ENCODE measurements around the gene PRSS2.
"Not testable (repeated sequence)": the region's sequence is repeated elsewhere in the genome, so short reads cannot be mapped to it uniquely, and the experiment has no call there.

PRSS2 gene

DNA sequence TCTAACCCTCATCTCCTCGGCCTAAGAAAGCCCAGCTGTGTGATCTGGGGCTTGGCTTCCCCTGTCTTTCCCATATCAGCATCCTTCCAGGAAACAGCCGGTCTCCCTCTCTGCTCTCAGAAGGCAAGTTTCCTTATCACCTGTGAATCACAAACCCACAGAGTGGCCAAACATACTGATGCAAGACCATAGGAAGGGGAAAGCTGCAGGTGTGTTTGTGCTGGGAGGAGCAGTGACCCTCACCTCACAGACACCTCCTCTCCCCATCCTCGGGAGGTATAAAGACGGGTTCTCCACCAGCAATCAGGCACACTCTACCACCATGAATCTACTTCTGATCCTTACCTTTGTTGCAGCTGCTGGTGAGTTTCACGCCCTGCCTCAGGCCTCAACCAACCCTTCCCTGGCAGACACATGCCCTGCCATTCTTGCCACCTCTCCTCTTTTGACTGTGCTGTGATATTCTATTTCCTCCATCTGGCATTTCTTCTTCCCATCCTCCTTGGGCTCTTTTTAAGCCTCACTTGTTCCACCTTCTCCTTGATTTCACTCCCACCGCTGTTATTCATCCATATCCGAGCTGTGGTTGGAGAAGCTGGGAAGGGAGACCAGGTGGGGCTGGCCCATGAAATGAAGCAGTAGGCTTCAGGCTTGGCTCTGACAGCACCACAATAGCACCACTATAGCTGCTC, at the start of gene PRSS2:
Gene PRSS2, plus strand, starts transcription at position 310 of the 692 bp plus-strand sequence. Its CDS starts 13 bp downstream, at position 323.
- no peak for DNase-seq

DNA sequence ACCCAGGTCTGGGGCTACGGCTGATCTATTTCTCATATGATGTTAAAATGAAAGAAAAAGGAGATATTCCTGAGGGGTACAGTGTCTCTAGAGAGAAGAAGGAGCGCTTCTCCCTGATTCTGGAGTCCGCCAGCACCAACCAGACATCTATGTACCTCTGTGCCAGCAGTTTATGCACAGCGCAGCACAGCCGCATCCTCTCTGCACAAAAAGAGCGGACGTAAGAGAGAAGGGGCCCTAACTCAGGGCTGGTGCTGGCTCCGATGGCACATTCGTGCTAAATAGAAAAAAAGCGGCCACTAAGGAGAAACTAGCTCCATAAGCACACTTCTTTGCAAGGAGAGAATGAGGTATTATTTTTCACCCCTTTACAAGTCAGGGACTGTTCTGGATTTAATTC, 49.8 kb upstream of the PRSS2 start:
- DNase-seq = no peak

DNA sequence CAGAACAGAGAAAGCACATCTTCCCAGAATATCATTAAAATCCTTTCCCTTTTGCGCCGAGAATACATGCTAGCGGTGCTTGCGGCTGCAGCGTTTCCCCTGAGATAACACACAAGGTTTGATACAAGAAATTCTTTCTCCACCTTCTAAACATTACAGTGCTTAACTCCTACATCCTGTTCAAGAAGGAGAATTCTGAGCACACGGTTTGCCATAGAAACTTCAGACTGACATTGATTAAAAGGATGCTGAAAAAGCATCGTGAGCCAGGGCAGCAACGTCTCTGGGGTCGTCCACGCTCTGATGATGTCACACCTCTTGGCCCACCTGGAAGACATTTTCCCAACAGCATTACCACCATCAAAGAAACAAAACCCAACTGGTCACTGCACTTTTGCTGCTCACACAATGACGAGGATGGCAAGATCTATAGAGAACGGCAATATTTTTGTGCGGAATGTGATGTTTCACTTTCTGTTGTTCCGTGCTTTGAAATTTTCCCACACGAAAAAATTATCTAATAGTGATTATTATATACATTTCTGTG, 48.4 kb upstream of the PRSS2 start:
- no peak for DNase-seq

DNA sequence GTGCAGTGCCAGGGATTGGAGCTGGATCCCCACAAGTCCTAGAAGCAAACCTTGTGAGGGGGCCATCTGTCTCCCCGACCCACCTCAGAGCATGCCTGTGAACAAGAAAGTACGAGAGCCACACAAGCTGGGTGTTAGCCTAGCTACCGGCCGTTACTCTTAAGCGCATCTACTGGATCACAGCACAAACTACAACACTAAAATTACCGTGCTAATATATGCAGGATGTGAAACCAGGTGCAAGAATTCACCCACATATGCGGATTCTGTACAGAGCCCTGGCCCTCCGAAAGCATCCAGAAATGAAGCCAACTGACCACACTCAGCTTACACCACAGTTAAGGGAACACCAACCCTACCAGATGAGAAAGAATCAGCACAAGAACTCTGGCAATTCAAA, 37.5 kb upstream of the PRSS2 start:
- DNase-seq = no peak

DNA sequence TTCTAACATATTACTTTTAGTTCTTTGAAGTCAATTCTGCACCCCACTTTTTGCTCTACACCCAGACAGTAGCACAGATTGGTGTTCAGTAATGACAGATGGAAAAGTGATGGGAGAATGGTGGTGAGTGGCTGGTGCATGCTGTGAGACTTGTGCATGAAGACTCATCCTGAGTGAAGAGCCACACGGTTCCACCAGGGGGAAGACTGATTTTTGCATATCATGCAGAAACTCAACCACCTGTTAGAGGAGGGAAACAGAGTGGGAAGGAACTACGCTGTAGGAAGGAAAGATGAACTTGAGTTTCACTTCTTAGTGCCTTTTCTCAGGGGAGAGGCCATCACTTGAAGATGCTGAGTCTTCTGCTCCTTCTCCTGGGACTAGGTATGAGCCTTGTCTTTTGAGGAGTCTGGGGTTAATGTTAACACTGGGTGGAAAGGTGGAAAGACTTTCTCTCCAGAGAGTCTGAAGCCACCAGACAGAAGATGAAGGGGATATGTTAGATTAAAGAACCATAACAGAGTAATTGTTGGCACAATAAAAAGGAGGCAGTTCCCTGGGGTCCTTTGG, 30.8 kb upstream of the PRSS2 start:
- no peak for DNase-seq

DNA sequence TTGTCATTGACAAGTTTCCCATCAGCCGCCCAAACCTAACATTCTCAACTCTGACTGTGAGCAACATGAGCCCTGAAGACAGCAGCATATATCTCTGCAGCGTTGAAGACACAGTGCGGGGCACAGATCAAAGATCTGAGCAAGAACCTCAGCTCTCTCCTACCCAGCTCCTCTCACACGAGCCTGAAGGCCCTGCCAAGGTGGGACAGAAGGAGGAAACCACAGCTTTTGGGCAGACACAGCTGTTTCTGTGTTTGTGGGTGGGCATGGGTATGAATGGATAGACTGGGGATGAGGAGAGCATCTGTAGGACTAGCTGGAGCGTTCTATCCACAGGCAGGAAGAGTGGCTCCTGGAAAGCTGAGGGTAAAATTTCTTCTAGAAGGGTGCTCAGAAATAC, 30.0 kb upstream of the PRSS2 start:
- DNase-seq = no peak

DNA sequence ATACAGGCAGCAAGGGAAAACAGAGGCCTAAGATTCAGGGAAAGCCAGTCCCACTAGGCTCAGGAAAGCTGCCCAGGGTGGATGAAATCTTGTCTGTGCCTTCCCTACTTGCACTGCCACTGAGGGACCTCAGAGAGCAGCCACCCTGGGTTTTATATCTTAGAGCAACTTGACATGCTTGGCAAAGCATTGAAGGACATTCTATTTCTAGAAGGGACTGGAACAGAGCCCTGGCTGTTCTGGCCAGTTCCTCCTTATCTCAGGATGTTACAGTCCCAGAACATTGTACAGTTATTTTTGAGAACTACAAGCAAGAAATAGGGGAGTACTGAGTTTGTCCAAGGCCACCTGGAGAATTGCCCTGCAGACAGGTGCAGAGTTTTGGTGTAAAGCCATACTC, 28.8 kb upstream of the PRSS2 start:
- not testable (repeated sequence) for DNase-seq

DNA sequence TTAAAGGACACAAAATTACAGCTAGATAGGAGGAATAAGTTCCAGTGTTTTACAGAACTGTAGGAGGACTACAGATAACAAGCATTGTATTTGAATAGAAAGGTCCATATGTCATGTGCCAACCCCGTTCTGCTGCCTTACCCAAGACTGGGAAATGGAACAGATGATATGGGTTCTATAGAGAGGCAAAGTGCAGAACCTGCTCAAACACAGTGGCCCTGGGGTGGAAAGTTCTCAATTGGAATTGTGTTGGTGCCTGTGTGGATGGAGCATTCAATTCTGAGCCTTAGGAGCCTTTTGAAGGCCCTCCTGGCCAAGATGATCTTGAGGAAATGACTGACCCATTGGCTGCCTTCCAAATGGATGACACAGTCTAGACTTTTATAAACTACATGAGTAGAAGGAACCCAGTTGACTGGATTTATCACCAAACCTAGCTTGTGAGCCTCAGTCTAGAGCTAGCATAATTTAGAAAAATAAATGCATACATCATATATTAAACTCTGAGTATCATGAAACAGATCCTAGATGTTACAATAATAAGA, 25.6 kb upstream of the PRSS2 start:
- DNase-seq = no peak

DNA sequence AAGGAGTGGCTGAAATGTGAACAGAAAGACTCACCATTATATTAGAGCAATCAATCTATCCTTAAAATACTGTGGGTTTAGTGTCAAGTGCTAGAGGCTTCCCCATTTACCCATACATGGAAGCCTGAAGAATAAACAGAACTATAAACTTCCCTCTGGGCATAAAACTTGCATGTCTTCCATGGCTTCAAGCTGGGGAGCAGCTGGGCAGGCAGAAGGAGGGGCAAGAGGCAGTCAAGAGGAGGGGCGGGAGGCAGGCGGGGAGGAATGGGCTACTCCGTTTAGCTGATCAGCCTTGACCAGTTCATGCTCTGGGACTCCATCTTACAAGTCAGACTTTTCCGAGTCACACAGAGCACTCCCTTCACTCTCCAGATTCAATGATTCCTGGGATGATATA, 25.0 kb upstream of the PRSS2 start:
- no peak for DNase-seq

DNA sequence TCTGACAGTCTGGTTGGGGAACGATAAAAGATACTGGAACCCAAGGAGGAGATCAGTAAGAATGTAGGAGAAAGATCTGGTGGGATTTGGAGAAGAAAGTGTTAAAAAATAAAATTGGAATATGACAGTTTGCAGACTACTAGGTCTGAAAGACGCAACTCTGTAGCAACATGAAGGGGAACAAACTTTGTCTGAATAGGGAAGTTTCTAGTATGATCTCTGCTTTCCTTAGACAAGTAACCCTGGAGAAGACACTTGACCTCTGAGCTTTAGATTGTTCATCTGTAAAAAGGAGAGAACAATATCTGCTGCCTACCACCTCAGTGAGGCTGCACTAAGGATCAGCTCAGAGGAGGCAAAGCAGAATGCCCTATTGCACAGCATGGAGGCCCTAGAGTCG, 24.5 kb upstream of the PRSS2 start:
- DNase-seq = no peak

DNA sequence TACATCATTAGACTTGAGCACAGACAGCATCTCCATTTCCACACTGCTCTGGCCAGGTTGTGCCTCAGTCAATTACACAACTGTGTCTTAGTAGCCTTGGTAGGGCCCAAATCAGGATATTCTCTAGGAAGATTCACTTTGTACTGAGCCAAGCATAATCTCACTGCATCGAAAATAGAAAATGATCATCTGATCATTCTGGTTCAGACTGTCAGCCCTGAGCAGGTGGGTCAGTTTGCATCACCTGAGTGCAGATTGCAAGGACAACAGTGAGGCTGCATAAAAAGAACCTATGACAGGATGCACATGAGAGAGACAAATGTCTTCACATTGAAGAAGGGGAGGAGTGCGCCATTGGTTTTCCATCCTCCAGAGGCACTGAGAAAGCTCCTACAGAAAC, 22.4 kb upstream of the PRSS2 start:
- not testable (repeated sequence) for DNase-seq

DNA sequence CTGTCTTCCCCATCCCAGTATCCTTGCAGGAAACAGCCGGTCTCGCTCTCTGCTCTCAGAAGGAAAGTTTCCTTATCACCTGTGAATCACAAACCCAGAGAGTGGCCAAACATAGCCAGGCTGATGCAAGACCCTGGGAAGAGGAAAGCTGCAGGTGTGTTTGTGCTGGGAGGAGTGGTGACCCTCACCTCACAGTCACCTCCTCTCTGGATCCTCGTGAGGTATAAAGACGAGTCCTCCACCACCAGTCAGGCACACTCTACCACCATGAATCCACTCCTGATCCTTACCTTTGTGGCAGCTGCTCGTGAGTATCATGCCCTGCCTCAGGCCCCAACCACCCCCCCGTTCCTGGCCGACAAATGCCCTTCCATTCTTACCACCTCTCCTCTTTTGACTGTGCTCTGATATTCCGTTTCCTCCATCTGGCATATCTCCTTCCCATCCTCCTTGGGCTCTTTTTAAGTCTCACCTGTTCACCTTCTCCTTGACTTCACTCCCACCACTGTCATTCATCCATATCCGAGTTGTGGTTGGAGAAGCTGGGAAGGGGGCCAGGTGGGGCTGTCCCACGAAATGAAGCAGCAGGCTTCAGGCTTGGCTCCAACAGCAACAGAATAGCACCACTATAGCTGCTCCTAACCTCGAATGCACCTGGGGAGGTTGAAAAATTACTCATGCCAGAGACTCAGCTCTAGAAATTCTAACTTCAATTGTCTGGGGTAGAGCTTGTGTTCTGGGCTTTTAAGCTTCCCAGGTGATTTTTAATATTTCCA, 21.4 kb upstream of the PRSS2 start, which contains the start of gene PRSS1:
Gene PRSS1, plus strand, starts transcription at position 255 of the 776 bp plus-strand sequence. Its CDS starts 13 bp downstream, at position 268.
- DNase-seq = no peak

DNA sequence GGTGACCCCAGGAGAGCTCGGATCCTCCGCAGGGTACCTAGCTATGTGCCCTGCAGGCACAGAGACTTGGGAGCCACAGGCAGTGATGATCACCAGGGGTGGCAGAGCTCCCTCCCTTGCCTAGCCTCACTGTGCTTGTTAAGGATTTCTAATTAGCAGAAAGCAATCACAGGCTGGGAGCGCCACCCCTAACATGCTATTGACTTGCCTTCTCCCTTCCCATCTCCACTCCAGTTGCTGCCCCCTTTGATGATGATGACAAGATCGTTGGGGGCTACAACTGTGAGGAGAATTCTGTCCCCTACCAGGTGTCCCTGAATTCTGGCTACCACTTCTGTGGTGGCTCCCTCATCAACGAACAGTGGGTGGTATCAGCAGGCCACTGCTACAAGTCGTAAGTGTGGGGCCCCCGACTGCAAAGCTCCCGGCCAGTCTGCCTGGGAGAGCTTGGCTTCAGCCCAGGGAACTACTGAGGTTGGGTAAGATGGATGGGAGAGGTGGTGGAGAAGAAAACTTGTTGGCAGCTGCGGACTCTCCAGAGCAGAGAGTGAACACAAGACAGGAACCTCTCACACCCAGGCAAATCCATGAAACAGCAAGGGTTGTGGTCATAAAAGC, 20.3 kb upstream of the PRSS2 start:
- DNase-seq = no peak

DNA sequence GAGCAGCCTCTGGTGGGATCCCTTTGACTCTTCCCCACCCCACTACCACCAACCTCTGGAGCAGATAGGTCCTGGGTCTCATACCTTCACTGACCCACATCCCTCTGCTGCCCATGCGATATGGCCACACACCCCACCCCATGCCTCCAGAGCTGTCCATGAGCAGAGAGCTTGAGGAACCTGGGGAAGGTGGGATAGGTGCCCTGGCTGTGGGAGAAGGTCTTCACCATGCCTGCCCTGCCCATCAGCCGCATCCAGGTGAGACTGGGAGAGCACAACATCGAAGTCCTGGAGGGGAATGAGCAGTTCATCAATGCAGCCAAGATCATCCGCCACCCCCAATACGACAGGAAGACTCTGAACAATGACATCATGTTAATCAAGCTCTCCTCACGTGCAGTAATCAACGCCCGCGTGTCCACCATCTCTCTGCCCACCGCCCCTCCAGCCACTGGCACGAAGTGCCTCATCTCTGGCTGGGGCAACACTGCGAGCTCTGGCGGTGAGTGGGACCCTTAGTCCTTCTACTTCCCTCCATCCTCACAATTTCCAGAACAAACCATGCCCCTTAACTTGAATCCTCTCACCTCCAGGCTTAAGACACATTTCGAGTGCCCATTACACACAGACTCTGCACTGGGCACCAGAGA, 19.1 kb upstream of the PRSS2 start:
- DNase-seq = not testable (repeated sequence)

DNA sequence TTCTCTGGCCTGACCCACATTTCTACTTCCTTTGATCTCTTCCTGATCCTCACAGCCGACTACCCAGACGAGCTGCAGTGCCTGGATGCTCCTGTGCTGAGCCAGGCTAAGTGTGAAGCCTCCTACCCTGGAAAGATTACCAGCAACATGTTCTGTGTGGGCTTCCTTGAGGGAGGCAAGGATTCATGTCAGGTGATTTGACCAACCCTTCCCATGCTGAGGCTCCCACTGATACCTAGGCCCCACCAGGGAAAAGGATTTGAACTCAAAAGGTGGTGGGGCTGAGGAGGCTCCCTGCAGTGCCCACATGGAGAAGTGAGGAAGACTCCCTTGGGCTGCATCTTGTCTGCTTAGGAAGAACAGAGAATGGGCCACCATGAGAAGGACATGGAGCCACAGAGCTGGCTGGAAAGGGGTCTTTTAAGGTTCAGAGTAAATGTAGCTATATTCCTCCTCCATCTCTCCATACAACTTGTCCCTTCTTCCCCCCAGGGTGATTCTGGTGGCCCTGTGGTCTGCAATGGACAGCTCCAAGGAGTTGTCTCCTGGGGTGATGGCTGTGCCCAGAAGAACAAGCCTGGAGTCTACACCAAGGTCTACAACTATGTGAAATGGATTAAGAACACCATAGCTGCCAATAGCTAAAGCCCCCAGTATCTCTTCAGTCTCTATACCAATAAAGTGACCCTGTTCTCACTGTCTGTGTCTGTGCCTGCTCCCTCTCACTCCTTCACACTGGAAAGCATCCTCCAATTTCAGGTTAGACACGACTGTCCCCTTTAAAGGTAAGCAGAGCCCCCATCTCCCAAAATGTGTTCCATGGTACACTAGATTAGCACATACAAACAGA, 18.2 kb upstream of the PRSS2 start:
- DNase-seq = no peak

DNA sequence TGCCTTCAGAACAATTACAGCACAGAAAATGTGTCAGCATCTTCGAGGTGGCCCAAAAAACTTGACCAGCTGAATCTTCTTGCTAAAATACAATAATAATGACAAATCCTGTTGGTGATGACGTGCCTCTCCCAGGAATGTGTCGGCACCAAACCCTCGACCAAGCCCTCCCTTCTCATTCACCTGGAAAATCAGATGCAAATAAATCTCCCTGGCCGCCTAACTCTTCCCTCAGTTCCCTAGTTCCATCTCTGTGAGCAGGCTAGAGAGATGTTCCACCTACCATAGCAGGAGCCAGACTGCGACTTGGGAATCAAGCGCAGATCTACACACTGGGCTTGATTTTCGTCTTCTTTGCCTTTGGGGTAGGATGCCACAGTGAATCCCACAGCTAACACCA, 17.4 kb upstream of the PRSS2 start:
- DNase-seq = no peak

DNA sequence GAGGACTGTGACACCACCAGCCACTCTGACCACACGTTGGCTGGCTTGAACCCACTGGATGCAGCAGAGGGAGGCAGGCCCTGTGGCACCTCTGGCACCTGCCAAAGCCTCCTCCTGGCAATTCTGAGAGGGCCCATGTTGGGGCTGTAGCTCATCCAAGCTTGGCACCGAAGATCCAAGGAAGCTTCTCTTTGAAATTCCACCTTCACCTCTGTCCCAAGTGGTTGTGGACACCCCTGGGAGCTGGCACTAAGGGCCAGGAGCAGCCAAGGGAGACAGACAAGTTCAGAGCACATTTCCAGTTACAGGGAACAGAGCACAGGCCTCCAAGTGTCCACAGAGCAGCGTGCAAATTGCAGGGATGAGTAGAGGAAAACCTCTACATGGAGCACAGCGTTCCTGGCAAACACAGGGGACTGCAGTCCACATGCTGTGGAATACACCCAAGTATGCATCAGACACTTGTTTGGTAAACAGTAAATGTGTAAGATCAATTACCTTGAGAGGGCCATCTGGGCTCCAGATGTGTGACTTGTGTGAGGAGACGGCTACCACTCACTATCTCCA, 16.8 kb upstream of the PRSS2 start:
- DNase-seq = not testable (repeated sequence)

DNA sequence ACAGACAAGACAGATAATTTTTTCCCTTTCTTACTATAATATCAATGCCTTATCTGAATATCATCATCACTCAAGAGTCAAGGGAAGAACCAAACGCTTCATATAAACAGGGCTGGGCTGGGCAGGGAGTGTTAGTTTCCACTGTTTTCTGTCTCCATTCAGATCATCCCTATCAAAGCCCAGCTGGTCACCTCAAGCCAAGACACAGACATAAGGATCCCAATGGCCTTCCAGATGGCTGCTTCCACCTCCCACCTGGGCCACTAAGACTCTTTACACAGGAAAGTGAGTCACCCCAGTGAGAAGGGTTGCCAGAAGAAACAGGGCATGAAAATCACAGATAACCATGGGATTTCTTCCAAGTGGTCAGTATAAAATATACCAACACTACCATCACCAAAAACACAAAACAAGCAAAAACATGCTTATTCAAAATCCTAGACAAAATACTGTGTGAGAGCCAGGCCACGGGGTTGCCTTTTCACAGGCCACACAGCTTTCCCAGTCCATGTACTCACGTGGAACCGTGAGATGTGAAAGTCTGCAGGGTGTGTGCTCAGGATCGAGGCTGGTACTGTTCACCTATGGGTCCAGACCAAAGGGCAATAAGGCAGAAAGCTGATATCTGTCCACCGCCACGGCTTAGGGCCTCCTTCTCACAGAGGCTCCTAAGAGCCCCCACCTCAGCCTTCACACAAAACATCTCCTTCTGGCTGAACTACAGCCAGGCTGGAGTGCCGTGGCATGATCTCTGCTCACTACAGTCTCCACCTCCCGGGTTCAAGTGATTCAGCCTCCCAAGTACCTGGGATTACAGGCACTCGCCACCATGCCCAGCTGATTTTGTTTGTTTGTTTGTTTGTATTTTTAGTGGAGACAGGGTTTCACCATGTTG, 15.8 kb upstream of the PRSS2 start:
- no peak for DNase-seq

DNA sequence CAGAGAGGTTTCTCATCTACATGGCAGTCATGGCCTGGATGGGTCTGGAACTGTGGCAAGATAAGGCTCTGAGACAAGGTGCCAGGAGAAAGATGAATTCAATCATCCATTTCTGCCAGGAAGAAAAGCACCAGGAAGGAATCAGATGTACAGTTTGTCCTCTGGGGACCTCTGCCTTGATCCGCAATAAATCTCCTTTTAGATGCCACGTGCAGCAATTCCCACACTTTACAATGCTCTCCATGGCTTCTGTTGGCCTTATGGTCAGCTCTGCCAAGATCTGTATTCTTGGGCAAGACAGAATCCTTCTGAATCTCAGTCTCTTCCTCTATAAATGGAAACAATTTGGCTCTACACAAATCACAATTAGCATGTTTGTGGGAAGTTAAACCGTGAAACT, 12.5 kb upstream of the PRSS2 start:
- not testable (repeated sequence) for DNase-seq

DNA sequence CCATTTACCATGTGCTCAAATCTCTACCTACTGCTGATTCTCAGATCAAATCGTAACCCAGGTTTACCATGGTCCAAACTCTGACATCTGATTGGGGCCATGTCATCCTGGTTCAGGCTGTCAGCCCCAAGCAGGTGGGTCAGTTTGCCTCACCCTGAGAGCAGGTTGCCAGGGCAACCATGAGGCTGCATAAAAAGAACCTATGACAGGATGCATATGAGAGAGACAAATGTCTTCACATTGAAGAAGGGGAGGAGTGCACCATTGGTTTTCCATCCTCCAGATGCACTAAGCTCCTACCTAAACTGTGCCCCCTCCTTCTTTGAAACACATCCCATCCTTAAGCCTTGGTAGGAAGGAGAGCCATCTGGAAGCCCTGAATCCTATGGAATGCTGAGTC, 11.3 kb upstream of the PRSS2 start:
- DNase-seq = no peak

Data from NCI-H1436 (cell line).